Caco-2 (cell line): ENCODE data around the gene HDGFL2. TPM values are rescaled to one million over a fixed set of nuclear protein-coding genes. Genes with fewer than 3 reads are reported as not detected.

Experiments used
- BruUV-seq: library from RNA; stranded (reverse); fragments of 400-500 nt; replicated peaks from 2 replicates; lab custom pipeline; 2021; lab: Mats Ljungman, UMichigan
- CTCF ChIA-PET: fragments of 300-600 bp; sonication (Branson Sonifier 250); formaldehyde crosslinking; loops from one replicate; lab custom pipeline; 2022; ENCODE audit warnings: antibody characterized with exemption; lab: Charles Lee
- POLR2A ChIA-PET: fragments of 300-600 bp; sonication (Branson Sonifier 250); formaldehyde crosslinking; loops from one replicate; lab custom pipeline; 2022; ENCODE audit warnings: antibody characterized with exemption; lab: Charles Lee
- DNase-seq, 2 experiments: peaks; one replicate each; pipeline versions ENCODE4 v3.0.0 to v3.0.0-alpha.2; 2020 to 2022
- H3K27me3 ChIP-seq: replicated peaks from 2 replicates; pipeline ENCODE4 v1.6.0; 2011; ENCODE audit warnings: low read length; ENCODE audit not compliant: control insufficient read depth, insufficient read depth
- H3K36me3 ChIP-seq: 2 replicates; pipeline ENCODE4 v1.5.1; 2011; ENCODE audit warnings: low read length; ENCODE audit not compliant: control insufficient read depth, insufficient read depth
- H3K4me1 ChIP-seq: fragments of 250-450 bp; sonication (Bioruptor Pico); 2 replicates; pipeline ENCODE4 v1.5.1; 2020; ENCODE audit warnings: mild to moderate bottlenecking
- H3K4me3 ChIP-seq: 2 replicates; pipeline ENCODE4 v1.5.1; 2011; ENCODE audit warnings: low read depth, mild to moderate bottlenecking, control low read depth, low read length
- H3K9me3 ChIP-seq: fragments of 250-450 bp; sonication (Bioruptor Pico); 2 replicates; pipeline ENCODE4 v1.5.1; 2020; ENCODE audit warnings: mild to moderate bottlenecking, moderate library complexity
- H3K27ac Mint-ChIP-seq: one replicate; pipeline ENCODE4 v1.8.0; 2022; ENCODE audit warnings: mixed read lengths; ENCODE audit not compliant: unreplicated experiment
- H3K27me3 Mint-ChIP-seq: one replicate; pipeline ENCODE4 v1.8.0; 2022; ENCODE audit warnings: mixed read lengths; ENCODE audit not compliant: insufficient read depth, unreplicated experiment
- H3K36me3 Mint-ChIP-seq: one replicate; pipeline ENCODE4 v1.8.0; 2022; ENCODE audit warnings: mild to moderate bottlenecking, mixed read lengths; ENCODE audit not compliant: insufficient read depth, unreplicated experiment
- H3K4me1 Mint-ChIP-seq: one replicate; pipeline ENCODE4 v1.8.0; 2022; ENCODE audit warnings: low read depth, mixed read lengths; ENCODE audit not compliant: unreplicated experiment
- H3K4me3 Mint-ChIP-seq: one replicate; pipeline ENCODE4 v1.8.0; 2022; ENCODE audit warnings: mild to moderate bottlenecking, moderate library complexity, mixed read lengths; ENCODE audit not compliant: unreplicated experiment
- H3K9me3 Mint-ChIP-seq: one replicate; pipeline ENCODE4 v1.8.0; 2022; ENCODE audit warnings: mixed read lengths; ENCODE audit not compliant: unreplicated experiment
- CTCF ChIP-seq, 2 experiments: fragments of 200-600 bp in 1 of 2; IDR thresholded peaks; 1 replicate in 1 of 2; 2 replicates in 1 of 2; pipeline versions ENCODE4 v1.5.1 to v1.8.0; 2011 to 2022; ENCODE audit warnings: antibody characterized with exemption in 1 of 2, control low read depth in 1 of 2, inconsistent platforms in 1 of 2, low read depth in 1 of 2, low read length in 1 of 2, mild to moderate bottlenecking in 1 of 2, moderate library complexity in 1 of 2; ENCODE audit not compliant: insufficient read depth in 1 of 2, severe bottlenecking in 1 of 2, unreplicated experiment in 1 of 2
- intact Hi-C: fragments of 100-400 bp; cut with micrococcal nuclease; formaldehyde crosslinking; loops from one replicate; pipeline ENCODE4 v1.10.0; 2022; ENCODE audit not compliant: unreplicated experiment
- total RNA-seq: library from RNA; stranded (reverse); gene quantifications from 2 replicates; pipeline ENCODE4 v1.2.3, GENCODE V29; 2022

Gene HDGFL2
- total RNA-seq, 1 experiment from 2014 or later = 70.8 TPM

DNA sequence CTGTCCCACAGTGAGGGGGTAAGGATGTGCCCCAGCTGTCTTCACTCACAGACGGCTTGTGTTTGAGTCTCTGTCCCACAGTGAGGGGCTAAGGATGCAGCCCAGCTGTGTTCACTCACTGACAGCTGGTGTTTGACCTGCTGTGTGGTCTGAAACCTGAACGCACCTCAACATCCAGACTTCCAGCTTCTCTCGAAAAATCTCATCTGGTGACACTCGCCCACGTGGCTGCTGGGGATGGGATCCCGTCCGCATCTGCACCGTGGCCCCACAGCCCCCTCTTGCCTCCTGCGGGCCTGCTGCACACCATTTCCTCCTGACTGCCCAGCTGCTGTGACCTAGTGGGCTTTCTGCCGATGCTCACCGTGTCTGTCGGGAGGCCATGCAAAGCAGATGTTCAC lies 42.3 kb upstream of the HDGFL2 start:
- Mint-ChIP-seq H3K9me3 (no peaks in the 10 kb centered on the region), H3K4me3 (no peak overlapping the region), H3K4me1 (no peaks in the 10 kb centered on the region), H3K27ac (no peak overlapping the region), H3K27me3 (no peaks in the 10 kb centered on the region), H3K36me3 (peaks cover 92% of the 10 kb centered on the region)
- no peaks in the 10 kb centered on the region for H3K4me1 ChIP-seq
- TF ChIP-seq CTCF (IDR thresholded peaks at IDR 0.05; ENCODE audit: insufficient read depth in 1 of 2, low read depth in 1 of 2, low read length in 1 of 2, severe bottlenecking in 1 of 2, unreplicated experiment in 1 of 2) = no peak
- H3K4me3 ChIP-seq = no peak overlapping the region
- H3K27me3 ChIP-seq = no peaks in the 10 kb centered on the region
- no peaks in the 10 kb centered on the region for H3K9me3 ChIP-seq
- peaks cover 3% of the 10 kb centered on the region for H3K36me3 ChIP-seq
- BruUV-seq = no TSS peak
- POLR2A ChIA-PET = no interaction called here
- intact Hi-C loops = no loop called here
- CTCF ChIA-PET = no interaction called here
- no peak for DNase-seq

DNA sequence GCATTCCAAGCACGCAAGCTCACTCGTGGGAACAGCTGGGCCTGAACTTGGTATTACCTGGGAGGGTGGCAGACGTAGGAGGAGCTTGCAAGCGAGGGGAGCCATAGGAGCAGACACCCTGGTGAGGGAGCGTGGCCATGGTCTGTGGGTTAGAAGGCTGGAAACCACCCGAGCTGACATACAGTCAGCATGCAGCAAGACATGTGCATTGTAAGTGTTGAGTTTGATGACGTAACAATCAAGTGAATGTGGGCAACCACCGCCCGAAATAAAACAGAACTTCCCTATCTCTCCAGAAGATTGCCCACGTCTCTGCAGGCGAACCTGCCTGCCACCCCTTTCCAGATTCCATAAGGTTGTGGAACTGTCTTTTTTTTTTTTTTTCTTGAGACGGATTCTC lies 41.3 kb upstream of the HDGFL2 start:
- peaks cover 3% of the 10 kb centered on the region for H3K36me3 ChIP-seq

DNA sequence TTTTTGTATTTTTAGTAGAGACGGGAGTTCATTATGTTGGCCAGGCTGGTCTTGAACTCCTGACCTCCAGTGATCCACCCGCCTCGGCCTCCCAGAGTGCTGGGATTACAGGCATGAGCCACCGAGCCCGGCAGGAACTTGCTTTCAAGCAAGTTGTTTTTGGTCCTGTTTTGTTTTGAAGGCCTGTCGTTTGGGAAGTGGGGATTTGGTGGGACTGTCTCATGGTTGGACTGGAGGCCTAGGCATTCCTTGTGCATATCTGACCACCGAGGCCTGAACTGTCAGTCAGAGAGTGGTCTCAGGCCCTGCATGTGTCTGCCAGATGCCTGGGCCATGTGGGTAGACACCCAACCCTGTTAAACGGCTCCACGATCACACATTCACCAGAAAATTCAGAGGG lies 40.8 kb upstream of the HDGFL2 start:
- no TSS peak for BruUV-seq
- H3K36me3 ChIP-seq = peaks cover 3% of the 10 kb centered on the region
- intact Hi-C loops = no loop called here
- CTCF ChIA-PET = no interaction called here
- no peaks in the 10 kb centered on the region for H3K27me3 Mint-ChIP-seq
- no peaks in the 10 kb centered on the region for H3K4me1 Mint-ChIP-seq
- H3K27ac Mint-ChIP-seq = no peak overlapping the region
- H3K4me3 ChIP-seq = no peak overlapping the region
- no peaks in the 10 kb centered on the region for H3K27me3 ChIP-seq
- H3K36me3 Mint-ChIP-seq = peaks cover 91% of the 10 kb centered on the region
- DNase-seq = no peak
- no peaks in the 10 kb centered on the region for H3K9me3 Mint-ChIP-seq
- no peak overlapping the region for H3K4me3 Mint-ChIP-seq
- H3K4me1 ChIP-seq = no peaks in the 10 kb centered on the region
- no peak for TF ChIP-seq CTCF (IDR thresholded peaks at IDR 0.05; ENCODE audit: insufficient read depth in 1 of 2, low read depth in 1 of 2, low read length in 1 of 2, severe bottlenecking in 1 of 2, unreplicated experiment in 1 of 2)
- POLR2A ChIA-PET = no interaction called here
- no peaks in the 10 kb centered on the region for H3K9me3 ChIP-seq

More for the DNA sequence above, 41.3 kb upstream of the HDGFL2 start:
- no peaks in the 10 kb centered on the region for H3K9me3 ChIP-seq
- Mint-ChIP-seq H3K27me3 (no peaks in the 10 kb centered on the region), H3K4me3 (no peak overlapping the region), H3K9me3 (no peaks in the 10 kb centered on the region), H3K4me1 (no peaks in the 10 kb centered on the region), H3K36me3 (peaks cover 95% of the 10 kb centered on the region), H3K27ac (peak overlapping the region; percentile 41)
- TF ChIP-seq CTCF (IDR thresholded peaks at IDR 0.05; ENCODE audit: insufficient read depth in 1 of 2, low read depth in 1 of 2, low read length in 1 of 2, severe bottlenecking in 1 of 2, unreplicated experiment in 1 of 2) = no peak
- no peaks in the 10 kb centered on the region for H3K27me3 ChIP-seq
- H3K4me1 ChIP-seq = no peaks in the 10 kb centered on the region
- intact Hi-C loops = no loop called here
- no TSS peak for BruUV-seq
- ChIA-PET CTCF (no interaction called here), POLR2A (no interaction called here)
- H3K4me3 ChIP-seq = no peak overlapping the region
- DNase-seq = no peak
